Measurements from ENCODE around the gene MYO1D. TPM values are rescaled to one million over a fixed set of nuclear protein-coding genes. Genes with fewer than 3 reads are reported as not detected.
"Not testable (repeated sequence)": the region's sequence is repeated elsewhere in the genome, so short reads cannot be mapped to it uniquely, and the experiment has no call there.

MYO1D gene
- total and polyA plus RNA-seq, 4 donors: 4.5 to 22.9 (median 13.3) TPM

- not testable (repeated sequence) for H3K9me3 ChIP-seq (ENCODE audit: control insufficient read depth in 4 of 4, low read length in 3 of 4); DNase-seq (ENCODE audit: low spot score); H3K4me1 ChIP-seq (ENCODE audit: control insufficient read depth in 4 of 4, insufficient read depth in 4 of 4, low read length in 3 of 4); H3K9ac ChIP-seq (ENCODE audit: low read depth in 1 of 2, low read length in 2 of 2); H3K27ac ChIP-seq (ENCODE audit: low read depth in 1 of 2, low read length in 2 of 2); H3K36me3 ChIP-seq (ENCODE audit: control insufficient read depth in 4 of 4, insufficient read depth in 3 of 4, low read depth in 1 of 4, low read length in 3 of 4); H3K4me3 ChIP-seq (ENCODE audit: low read depth in 1 of 3, low read length in 3 of 3); H3K27me3 ChIP-seq (ENCODE audit: control insufficient read depth in 4 of 4, insufficient read depth in 4 of 4, low read length in 3 of 4)
- 97% methylated on average over 8 of the region's 16 CpGs for WGBS
These were observed 10.0 kb upstream of the MYO1D start for GRCh38 chr17:32886951-32887350.

GRCh38 chr17:32882734-32883133 is 5.8 kb upstream of the MYO1D start:
- WGBS: 88% methylated on average over 4 of the region's 4 CpGs
- H3K27ac ChIP-seq (ENCODE audit: low read depth in 1 of 2, low read length in 2 of 2): no peak overlapping the region

More at GRCh38 chr17:32882734-32883133, 5.8 kb upstream of the MYO1D start:
- no peaks in the 10 kb centered on the region for H3K9me3 ChIP-seq (ENCODE audit: control insufficient read depth in 4 of 4, low read length in 3 of 4)
- no peak for TF ChIP-seq RXRA (IDR thresholded peaks at IDR 0.05)
- no peak for TF ChIP-seq YY1 (IDR thresholded peaks at IDR 0.05)
- no peak for TF ChIP-seq ATF3 (IDR thresholded peaks at IDR 0.05)
- no peak for TF ChIP-seq MAX (IDR thresholded peaks at IDR 0.05)
- no peak for TF ChIP-seq JUND (IDR thresholded peaks at IDR 0.05)
- TF ChIP-seq TAF1 (conservative IDR thresholded peaks at IDR 0.05): no peak
- TF ChIP-seq CTCF (IDR thresholded peaks at IDR 0.05; ENCODE audit: low read depth, low read length, missing input control): no peak
- no peak for TF ChIP-seq HNF4A (conservative IDR thresholded peaks at IDR 0.05)
- no peak for TF ChIP-seq ZBTB33 (IDR thresholded peaks at IDR 0.05)
- TF ChIP-seq REST (IDR thresholded peaks at IDR 0.05): no peak
- TF ChIP-seq RAD21 (IDR thresholded peaks at IDR 0.05): no peak
- TF ChIP-seq FOXA2 (IDR thresholded peaks at IDR 0.05): no peak
- no peak for TF ChIP-seq EGR1 (IDR thresholded peaks at IDR 0.05; ENCODE audit: low read depth in 2 of 2)
- no peak for TF ChIP-seq SP1 (IDR thresholded peaks at IDR 0.05)
- no peak for TF ChIP-seq GABPA (IDR thresholded peaks at IDR 0.05 in 1 of 2, conservative IDR thresholded peaks at IDR 0.05 in 1 of 2)
- no peak for TF ChIP-seq NR2F2 (IDR thresholded peaks at IDR 0.05)
- no peak for TF ChIP-seq FOXA1 (IDR thresholded peaks at IDR 0.05)
- no peak for TF ChIP-seq HNF4G (IDR thresholded peaks at IDR 0.05)
- H3K27me3 ChIP-seq (ENCODE audit: control insufficient read depth in 4 of 4, insufficient read depth in 4 of 4, low read length in 3 of 4): no peaks in the 10 kb centered on the region
- H3K4me1 ChIP-seq (ENCODE audit: control insufficient read depth in 4 of 4, insufficient read depth in 4 of 4, low read length in 3 of 4): peaks cover 0 to under 1% (median 0%) of the 10 kb centered on the region in 4 donors
- no peaks in the 10 kb centered on the region for H3K36me3 ChIP-seq (ENCODE audit: control insufficient read depth in 4 of 4, insufficient read depth in 3 of 4, low read depth in 1 of 4, low read length in 3 of 4)
- no peak overlapping the region for H3K4me3 ChIP-seq (ENCODE audit: low read depth in 1 of 3, low read length in 3 of 3)
- DNase-seq (ENCODE audit: low spot score): no peak
- no peak overlapping the region for H3K9ac ChIP-seq (ENCODE audit: low read depth in 1 of 2, low read length in 2 of 2)

Measured in liver (tissue), 9 donors.